ENCODE results near the gene FERMT2.
"Not testable (repeated sequence)": the region's sequence is repeated elsewhere in the genome, so short reads cannot be mapped to it uniquely, and the experiment has no call there.

Gene FERMT2

GRCh38 chr14:52948039-52948438 lies 2.8 kb downstream of the FERMT2 start:
- DNase-seq (ENCODE audit: low read depth, low spot score), result no peak

- DNase-seq (ENCODE audit: low read depth, low spot score), result no peak
Measured at GRCh38 chr14:52944254-52944653, 6.6 kb downstream of the FERMT2 start.

DNA sequence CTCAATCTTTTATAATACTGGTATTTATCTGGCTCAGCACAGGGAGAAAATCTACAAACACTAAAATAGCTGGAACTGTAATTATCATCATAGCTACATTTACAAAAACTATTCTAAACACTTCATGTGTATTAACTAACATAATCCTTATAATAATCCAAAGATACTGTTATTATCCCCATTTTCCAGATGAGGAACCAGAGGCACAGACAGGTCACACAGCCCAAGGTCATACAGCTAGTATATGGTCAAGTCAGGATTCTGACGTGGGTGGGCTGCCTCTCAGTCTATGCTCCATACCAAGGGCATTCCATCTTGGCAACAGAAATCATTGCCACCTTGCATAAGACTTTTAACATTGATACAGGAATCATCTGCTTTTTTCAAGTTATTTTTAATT lies 11.4 kb downstream of the FERMT2 start:
- DNase-seq (ENCODE audit: low read depth, low spot score), result no peak

GRCh38 chr14:52937869-52938268 lies 13.0 kb downstream of the FERMT2 start:
- no peak for DNase-seq (ENCODE audit: low read depth, low spot score)

- no peak for DNase-seq (ENCODE audit: low read depth, low spot score)
Measured at GRCh38 chr14:52937306-52937705, 13.5 kb downstream of the FERMT2 start.

DNA sequence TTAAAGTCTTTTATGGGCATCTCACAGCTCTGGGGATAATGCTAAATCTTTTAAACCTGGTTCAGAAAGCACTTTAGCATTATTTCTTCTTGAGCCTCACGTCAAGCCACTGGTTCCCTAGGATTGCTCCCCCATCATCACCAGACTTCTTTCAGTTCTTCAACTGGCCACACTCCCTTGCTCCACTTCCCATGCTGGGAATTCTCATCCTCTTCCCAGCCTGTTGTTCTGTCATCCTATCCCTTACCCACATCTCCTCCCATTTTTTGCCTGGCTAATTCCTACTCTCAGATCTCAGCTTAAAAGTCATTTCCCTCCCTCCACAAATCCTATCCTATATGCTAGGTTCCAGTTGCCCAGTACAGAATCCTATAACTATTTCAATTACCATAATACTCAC lies 14.4 kb downstream of the FERMT2 start:
- DNase-seq (ENCODE audit: low read depth, low spot score), result no peak

- no peak for DNase-seq (ENCODE audit: low read depth, low spot score)
Measured at GRCh38 chr14:52935833-52936232, 15.0 kb downstream of the FERMT2 start.

- DNase-seq (ENCODE audit: low read depth, low spot score), result no peak
Measured at GRCh38 chr14:52934762-52935161, 16.1 kb downstream of the FERMT2 start.

GRCh38 chr14:52929192-52929807 lies 21.6 kb downstream of the FERMT2 start:
- no peak for DNase-seq (ENCODE audit: low read depth, low spot score)

DNA sequence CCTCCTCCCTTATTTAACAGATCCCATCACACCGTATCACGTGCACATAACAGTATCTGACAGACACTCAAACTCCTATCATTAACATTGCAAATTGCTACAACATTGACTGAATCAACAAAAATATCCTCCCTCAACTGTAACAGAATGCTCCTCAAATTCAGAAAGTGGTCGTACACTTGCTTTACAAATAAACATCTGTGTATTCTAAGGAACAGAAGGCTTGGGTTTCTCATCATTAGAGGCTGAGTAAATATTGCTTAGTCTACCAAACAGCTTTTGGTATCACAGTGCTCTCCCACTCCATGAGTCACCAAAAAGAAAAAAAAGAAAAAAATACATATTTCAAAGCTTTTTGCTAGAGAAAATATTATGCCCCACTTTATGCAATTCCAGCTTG lies 23.9 kb downstream of the FERMT2 start:
- no peak for DNase-seq (ENCODE audit: low read depth, low spot score)

GRCh38 chr14:52923902-52924575 lies 26.8 kb downstream of the FERMT2 start:
- DNase-seq (ENCODE audit: low read depth, low spot score), result no peak

GRCh38 chr14:52922656-52923055 lies 28.2 kb downstream of the FERMT2 start:
- no peak for DNase-seq (ENCODE audit: low read depth, low spot score)

GRCh38 chr14:52922059-52922458 lies 28.8 kb downstream of the FERMT2 start:
- DNase-seq (ENCODE audit: low read depth, low spot score), result no peak

GRCh38 chr14:52920411-52920810 lies 30.4 kb downstream of the FERMT2 start:
- not testable (repeated sequence) for DNase-seq (ENCODE audit: low read depth, low spot score)

GRCh38 chr14:52919971-52920370 lies 30.9 kb downstream of the FERMT2 start:
- no peak for DNase-seq (ENCODE audit: low read depth, low spot score)

DNA sequence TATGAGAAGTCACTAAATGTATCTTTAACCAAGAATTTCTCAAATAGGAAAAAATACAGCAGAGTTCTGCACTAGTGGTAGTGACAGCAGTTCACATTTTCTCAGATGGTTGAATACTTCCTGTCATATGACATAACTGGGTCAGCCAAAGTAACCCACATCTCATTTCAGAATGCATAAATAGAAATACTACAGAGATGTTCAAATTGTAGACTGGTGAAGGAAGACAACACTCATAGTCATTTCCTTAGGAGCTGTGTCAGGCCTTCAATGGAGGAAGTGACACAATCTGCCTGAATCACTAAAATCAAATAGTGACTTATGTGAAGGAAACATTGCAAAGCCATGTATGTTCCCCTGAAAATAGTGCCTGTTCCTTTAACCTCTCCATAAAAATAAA lies 32.4 kb downstream of the FERMT2 start:
- no peak for DNase-seq (ENCODE audit: low read depth, low spot score)

GRCh38 chr14:52917735-52918134 lies 33.1 kb downstream of the FERMT2 start:
- peak; percentile 59 for DNase-seq (ENCODE audit: low read depth, low spot score)

DNA sequence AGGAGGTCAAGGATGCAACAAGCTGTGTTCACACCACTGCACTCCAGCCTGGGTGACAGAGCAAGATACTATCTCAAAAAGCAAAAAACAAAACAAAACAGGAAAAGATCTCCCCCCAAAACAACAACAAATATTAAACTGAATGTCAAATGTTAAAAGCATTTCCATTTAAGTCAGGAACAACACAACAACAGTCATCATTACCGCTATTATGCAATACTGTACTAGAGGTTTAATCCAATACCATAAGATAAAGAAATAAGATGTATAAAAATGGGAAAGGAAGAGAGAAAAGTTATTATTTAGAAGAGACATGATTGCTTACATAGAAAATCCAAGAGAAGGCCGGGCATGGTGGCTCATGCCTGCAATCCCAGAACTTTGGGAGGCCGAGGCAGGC lies 36.6 kb downstream of the FERMT2 start:
- no peak for DNase-seq (ENCODE audit: low read depth, low spot score)

GRCh38 chr14:52913271-52913670 lies 37.6 kb downstream of the FERMT2 start:
- no peak for DNase-seq (ENCODE audit: low read depth, low spot score)

GRCh38 chr14:52911904-52912303 lies 38.9 kb downstream of the FERMT2 start:
- no peak for DNase-seq (ENCODE audit: low read depth, low spot score)

GRCh38 chr14:52910572-52910971 lies 40.3 kb downstream of the FERMT2 start:
- no peak for DNase-seq (ENCODE audit: low read depth, low spot score)

GRCh38 chr14:52907949-52908348 lies 42.9 kb downstream of the FERMT2 start:
- no peak for DNase-seq (ENCODE audit: low read depth, low spot score)

DNA sequence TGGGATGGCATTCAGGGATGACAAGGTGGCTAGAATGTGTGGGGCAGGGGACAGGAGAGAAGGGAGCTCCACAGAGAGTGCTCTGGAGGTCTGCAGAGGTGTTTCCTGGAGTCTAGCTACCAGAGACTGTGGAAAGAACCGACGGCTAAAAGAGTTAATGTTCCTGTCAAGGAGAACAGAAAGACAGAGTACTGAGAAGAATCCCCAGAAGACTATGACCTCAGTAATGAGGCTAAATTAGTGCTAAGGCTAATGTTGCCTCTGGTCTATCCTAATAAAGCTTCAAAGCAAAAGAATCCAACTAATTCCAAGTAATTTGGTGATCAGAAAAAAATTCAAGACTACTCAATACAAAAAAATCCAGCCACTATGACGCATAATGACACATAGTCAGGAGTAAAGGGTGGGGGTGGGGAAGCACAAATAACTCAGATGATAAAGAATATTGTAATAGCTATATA lies 44.7 kb downstream of the FERMT2 start:
- DNase-seq (ENCODE audit: low read depth, low spot score), result no peak

Data from brain pericyte (primary cell).